CD4-positive, alpha-beta T cell treated with Interleukin-21 for 1 hour (primary cell): Measurements from ENCODE around the gene BATF3.
"Not testable (repeated sequence)": the region's sequence is repeated elsewhere in the genome, so short reads cannot be mapped to it uniquely, and the experiment has no call there.

ENCODE experiments used
- DNase-seq: peaks from one replicate; pipeline ENCODE4 v3.0.0-alpha.2; 2020

BATF3 gene

DNA sequence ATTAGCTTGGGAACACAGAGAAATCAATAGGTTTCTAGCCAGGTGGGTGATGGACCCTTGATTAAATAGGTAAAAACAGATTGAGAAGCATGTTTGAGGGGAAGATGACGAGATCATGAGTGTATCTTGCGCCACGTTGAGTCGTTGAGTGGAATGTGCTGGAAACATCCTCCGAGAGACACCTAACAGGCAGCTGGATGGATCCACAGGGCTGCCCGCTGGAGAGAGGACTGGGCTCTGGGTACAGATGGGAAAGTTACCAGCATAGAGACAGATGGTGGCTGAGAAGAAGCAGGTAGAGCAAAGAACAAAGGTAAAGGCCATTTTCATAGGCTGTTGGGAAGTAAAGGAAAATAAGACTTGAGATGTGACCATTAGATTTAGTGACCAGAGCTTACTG, 15.6 kb downstream of the BATF3 start:
- no peak for DNase-seq

GRCh38 chr1:212683357-212683722, 16.3 kb downstream of the BATF3 start:
- peak; percentile 44 for DNase-seq

DNA sequence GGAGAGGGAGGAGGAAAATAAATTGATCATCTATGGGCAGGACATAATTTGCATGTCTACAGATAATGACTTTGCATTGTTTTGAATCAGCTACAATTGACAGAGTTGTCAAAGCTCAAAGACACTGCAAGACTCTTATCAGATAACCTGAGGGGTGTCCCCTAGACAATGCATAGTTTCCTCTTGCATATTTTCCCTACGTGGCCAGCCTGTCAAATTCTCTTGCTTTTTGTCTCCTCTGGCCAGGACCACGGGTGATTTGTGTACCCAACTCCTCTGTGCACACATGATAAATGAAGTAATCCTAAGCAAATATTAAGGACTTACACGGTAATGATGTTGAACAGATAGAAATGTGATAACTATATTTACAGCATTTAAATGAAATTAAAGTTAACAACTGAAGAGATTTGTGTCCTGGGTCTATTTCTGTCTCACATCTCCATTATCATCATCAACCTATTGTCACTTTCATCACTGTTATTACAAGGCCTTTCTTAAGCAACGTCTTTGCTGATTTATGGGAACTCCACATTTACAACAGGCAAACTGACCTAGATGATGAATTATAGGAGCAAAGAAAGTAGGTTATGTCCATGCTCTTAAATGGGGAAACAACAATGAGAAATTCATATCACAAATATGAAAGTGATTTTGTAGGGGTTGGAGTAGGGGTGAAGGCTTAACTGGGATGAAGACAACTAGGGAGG, 18.8 kb downstream of the BATF3 start:
- no peak for DNase-seq

GRCh38 chr1:212678456-212679410, 20.9 kb downstream of the BATF3 start:
- no peak for DNase-seq

GRCh38 chr1:212677573-212677972, 22.1 kb downstream of the BATF3 start:
- DNase-seq: no peak

DNA sequence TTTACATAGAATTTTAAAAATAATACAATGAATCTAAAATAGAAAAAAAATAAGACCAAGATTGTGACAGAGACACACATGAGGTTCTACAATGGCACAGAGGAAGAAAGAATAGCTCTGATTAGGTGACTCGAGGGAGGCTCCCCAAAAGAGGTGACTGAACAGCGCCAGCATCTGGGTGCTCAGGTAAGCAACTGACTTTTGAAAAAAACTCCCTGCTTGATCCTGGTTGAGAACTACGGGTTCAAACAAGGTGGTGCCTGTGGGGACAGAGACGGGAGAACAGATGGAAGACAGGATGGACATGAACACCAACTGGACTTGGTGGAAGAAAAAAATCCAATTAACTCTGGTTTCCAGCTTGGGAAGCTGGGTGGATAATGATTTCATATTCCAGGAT, 22.5 kb downstream of the BATF3 start:
- no peak for DNase-seq

DNA sequence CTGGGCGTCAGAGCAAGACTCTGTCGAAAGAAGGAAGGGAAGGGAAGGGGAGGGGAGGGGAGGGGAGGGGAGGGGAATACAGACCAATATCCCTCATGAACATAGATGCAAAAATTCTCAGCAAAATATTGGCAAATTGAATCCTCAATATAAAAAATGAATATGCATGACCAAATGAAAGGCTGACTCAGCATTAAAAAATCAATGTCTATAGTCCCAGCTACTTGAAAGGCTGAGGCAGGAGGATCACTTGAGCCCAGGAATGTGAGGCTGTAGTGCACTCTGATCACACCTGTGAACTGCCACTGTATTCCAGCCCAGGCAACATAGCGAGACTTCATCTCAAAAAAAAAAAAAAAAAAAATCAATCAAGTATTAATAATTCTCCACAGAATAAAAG, 24.0 kb downstream of the BATF3 start:
- DNase-seq: no peak

DNA sequence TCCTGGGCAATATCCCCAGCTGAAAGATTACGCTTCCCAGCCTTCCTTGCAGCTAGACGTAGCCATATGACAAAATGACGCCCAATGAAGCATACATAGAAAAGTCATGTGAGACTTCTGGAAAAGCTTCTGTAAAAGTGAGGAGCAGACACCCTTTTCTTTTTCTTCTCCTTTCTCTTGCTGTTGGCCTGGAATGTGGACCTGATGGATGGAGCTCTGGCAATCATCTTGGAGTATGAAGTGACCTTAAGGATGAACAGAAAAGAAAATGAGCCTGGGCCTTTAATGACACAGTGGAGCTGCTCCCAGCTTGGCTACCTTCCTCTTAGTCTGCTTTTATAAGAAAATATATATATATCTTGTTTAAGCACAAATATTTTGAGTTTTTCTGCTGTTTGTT, 24.8 kb downstream of the BATF3 start:
- DNase-seq: no peak

- DNase-seq: peak; percentile 35
These were observed 28.2 kb downstream of the BATF3 start for GRCh38 chr1:212671342-212672031.

DNA sequence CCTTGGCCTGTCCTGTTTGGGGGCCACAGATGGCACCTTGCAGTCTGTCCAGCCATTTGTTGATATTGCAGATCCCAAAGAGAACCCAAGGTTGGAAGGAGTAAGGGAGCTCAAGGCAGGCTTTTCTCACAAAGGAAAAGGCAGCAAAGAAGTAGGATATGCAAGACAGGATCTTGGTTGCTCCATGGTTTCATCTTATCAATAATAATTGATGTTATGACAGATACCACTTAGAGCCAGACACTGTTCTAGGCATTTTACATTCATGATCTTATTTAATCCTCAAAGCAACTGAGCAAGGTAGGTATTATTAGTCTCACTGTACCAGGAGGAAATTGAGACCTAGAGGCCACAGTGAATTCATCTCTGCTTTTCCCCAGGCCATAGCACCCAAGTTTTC, 28.8 kb downstream of the BATF3 start:
- no peak for DNase-seq

GRCh38 chr1:212670301-212670700, 29.3 kb downstream of the BATF3 start:
- no peak for DNase-seq

DNA sequence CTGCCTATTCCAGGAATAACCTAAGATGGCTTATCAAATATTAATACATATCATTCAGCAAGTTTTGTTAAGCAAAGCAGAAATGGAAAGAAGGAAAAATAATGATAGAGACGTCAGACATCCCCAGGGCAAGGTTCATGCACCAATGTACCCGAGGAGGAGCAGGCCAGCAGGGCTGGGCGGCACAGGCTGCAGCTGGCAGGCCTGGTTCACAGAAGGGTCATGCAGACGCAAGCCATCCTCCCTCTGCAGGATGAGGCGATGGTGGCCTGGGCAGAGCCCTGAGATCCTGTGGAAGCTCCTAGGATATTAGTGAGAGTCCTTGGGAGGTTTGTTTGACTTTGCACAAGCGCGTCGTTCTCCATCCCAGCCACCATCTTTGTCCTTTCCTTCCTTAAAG, 30.0 kb downstream of the BATF3 start:
- DNase-seq: no peak

GRCh38 chr1:212669102-212669501, 30.5 kb downstream of the BATF3 start:
- DNase-seq: no peak

DNA sequence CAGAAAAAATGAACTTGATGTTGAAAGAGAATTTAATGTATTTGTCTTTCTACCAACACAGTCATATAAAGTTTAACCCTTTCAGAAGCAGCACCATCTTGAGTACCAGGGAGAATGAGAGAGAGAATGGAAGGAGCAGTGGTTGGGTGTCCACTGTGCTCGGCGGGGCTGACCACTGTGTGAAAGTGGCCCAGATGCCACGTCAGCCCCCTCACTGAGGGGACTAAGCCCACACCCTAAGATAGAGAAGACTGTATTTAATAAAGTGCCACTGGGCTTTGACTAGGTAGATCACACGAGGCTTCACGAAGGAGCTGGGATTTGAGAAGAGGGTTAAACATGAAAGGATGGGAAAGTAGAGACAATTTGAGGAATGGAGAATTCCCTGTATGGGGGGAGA, 31.2 kb downstream of the BATF3 start:
- no peak for DNase-seq

GRCh38 chr1:212667223-212668139, 32.2 kb downstream of the BATF3 start:
- DNase-seq: peak; percentile 19

GRCh38 chr1:212666116-212666775, 33.4 kb downstream of the BATF3 start:
- no peak for DNase-seq

GRCh38 chr1:212665241-212666115, 34.2 kb downstream of the BATF3 start:
- peak; percentile 75 for DNase-seq

DNA sequence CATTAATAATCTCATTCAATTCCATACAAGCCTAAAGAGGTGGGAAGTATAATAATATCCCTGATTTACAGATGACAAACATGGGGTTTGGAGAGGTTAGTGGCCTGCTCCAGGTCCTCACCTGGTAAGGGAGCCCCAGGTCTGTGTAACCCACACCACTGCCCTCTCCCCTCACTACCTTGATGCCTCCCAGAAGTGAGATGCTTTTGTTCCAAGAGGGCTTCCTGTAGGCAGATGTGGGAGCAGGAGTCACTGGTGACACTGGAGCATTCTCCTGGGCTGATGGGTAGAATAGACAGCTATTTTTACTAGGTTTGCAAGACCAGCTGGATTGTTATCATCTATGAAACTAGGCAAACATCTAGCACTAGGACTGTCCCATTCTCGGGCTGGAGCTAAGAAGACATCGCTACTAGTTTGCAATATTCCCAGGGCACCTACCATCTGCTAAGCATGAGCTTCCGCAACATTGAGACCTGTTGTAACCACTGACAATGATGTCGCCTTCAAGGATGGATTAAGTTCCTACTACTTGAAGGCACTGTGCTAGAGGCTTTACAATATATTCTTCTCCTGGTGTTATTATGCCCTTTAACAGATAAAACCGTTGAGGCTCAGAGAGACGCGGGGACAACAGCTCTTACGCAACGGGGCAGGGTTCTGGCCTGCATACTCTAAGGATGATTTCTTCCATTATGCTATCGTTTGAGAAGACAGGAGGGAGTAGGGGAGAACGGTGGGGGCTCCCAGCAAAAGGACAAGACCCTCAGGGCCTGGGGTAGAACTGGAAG, 35.0 kb downstream of the BATF3 start:
- DNase-seq: no peak

- not testable (repeated sequence) for DNase-seq
These were observed 41.4 kb downstream of the BATF3 start for GRCh38 chr1:212658250-212658649.

DNA sequence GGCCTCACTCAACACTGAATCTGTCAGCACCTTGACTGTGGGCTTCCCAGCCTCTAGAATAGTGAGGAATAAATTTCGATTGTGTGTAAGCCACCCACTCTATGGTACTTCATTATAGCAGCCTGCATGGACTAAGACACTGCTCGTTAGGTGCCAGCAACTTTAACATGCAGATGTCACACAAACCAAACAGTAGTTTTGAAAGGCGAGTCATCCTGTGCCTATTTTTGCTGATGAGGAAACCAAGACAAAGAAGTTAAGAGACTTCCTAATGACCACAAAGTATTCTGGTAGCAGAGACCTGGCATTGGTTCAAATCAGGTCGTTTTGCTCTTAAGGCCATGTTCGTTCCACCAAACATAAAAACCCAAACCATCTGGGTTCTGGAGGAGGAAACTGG, 42.9 kb downstream of the BATF3 start:
- DNase-seq: no peak
